Fibroblast of the conjunctiva (primary cell): ENCODE measurements around the gene ASXL2.

Experiments
- DNase-seq: peaks from one replicate; pipeline ENCODE4 v3.0.0-alpha.2; 2010; ENCODE audit warnings: low read depth

The ASXL2 gene

DNA sequence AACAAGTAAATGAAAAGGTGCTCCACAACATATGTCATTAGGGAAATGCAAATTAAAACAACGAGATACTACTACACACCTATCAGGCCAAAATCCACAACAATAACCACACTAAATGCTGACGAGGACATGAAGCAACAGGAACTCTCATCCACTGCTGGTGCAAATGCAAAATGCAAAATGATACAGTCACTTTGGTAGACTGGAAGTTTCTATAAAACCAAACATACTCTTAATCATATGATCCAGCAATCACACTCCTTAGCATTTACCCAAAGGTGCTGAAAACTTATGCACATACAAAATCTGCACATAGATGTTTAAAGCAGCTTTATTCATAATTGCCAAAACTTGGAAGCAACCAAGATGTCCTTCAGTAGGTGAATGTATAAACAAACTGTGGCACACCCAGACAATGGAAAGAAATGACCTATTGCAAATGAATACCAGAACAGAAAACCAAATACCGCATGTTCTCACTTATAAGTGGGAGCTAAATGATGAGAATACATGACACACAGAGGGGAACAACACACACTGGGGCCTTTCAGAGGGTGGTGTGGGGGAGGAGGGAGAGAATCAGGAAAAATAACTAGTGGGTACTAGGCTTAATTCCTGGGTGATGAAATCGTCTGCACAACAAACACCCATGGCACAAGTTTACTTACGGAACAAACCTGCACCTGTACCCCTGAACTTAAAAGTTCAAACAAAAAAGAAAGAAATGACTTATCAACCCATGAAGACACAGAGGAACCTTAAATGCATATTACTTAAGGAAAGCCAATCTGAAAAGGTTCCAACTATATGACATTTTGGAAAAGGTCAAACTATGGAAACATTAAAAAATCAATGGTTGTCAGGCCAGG lies 80.4 kb downstream of the ASXL2 start:
- no peak for DNase-seq

DNA sequence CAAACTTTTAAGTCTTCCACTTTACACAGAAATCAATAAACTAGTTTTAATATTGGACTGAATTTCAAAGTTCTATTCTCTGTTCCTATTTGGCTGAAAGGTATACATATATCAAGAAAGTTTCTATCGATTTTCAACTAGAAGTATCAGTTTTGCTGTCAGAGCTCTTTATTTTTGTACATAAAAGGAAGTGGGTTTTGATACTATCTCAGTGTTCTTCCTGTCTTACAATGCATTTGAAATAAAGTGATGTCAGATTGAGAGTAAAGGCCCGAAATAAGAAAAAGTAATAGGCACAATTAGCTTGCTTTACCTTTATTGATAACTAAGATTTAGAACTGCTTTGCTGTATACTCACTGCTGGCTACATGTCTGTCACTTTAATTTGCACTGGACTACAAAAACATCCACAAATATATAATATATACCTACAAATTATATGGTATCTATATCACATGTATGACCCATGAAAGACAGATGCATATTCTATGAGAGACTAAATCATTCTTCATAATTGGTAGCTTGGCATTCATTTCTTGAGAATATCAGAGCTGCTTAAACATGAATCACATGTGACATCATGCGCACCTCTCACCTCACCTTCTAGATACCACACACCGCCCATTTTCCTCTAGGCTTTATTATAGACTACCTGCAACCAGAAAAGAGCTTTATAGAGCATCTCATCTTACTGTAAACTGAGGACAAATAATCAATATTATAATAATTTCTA lies 83.6 kb downstream of the ASXL2 start:
- DNase-seq, result no peak

DNA sequence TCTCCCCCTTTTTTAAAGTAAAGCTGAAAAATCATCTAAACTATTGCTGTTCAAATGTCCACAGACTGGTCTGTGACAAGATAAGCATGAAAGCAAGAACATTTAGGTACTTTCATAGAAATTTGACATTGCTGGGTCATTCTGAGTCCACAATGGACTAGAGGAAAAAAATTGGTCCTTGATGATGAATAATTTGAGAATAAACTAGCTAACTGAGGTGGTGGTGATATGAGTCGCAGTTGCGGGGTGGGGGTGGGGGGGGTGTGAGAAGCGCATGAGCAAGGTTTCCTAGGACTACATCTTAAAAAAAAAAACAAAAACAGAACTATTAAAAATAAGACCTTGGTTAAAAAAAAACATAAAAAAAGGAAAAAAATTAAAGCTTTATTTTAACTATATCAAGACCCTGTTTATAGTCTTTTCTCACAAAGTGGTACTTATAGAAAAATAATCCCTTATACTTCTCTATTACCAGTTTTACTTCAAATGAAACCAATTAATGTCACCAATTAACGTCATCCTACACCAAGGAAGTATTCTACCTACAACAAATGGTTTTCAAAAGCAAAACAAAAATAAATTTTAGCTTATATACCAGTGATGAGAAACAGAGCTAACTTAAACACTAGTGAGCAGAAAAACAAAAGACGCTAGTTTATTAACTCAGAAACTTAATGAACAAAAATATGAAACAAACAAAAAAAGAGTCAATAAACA lies 88.1 kb downstream of the ASXL2 start:
- DNase-seq, result no peak

DNA sequence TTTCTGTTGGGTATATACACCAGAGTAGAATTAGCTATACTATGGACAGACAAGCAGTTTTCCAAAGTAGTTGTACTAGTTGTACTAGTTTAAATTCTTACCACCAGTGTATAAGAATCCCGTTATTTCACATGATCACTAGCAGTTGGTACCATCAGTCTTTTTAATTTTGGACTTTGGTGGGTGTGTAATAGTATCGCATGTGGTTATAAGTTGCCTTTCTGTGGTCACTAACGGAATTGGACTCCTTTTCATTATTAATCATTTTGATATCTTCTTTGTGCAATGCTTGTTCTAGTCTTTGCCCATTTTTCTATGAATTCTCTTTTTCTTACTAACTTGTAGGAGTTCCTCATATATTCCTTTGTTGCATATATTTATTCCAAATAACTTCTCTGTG lies 89.8 kb downstream of the ASXL2 start:
- DNase-seq, result no peak

DNA sequence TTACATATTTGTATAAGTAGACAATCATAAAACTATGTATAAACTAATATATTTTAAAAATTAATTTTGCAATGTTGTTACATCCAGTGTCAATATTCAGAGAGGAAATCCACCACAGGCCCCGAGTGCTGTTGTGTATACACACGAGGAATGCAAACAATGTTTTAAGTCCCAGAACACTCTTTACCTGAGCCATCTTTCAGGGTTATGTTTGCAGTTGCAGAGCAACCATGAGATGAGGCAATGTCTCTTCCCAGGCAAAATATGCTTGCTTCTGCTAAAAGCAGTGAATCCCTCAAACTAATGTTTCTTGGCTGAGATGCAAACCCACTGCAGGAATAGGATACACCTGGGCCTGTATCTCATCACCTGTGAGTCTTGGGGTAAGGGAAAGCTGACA lies 91.3 kb downstream of the ASXL2 start:
- DNase-seq, result no peak

DNA sequence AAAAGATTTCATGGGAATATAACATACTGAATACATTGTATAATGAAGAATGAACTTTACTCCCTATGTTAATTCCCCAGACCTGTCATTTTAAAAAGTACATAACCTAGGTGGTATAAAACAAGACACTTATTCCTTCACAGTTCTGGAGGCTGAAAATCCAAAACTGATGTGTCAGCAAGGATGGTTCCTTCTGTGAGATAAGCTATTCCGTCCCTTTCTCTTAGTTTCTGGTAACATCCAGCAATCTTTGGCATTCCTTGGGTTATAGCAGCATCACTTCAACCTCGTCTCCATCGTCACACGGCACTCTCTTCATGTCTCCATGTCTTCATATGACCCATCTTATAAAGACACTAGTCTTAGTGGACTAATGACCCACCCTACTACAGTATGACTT lies 93.9 kb downstream of the ASXL2 start:
- DNase-seq, result no peak

DNA sequence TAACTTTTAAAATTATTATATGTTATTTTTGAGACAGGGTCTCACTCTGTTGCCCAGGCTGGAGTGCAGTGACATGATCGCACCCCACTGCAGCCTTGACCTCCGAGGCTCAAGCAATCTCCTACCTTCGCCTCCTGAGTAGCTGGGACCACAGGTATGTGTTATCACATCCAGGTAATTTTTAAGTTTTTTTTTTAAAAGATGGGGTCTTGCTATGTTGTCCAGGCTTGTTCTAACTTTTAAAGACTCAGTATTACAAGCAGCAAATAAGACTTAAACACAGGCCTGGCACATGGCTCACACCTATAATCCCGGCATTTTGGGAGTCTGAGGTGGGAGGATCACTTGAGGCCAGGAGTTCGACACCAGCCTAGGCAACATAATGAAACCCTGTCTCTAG lies 101.2 kb downstream of the ASXL2 start:
- DNase-seq, result no peak

DNA sequence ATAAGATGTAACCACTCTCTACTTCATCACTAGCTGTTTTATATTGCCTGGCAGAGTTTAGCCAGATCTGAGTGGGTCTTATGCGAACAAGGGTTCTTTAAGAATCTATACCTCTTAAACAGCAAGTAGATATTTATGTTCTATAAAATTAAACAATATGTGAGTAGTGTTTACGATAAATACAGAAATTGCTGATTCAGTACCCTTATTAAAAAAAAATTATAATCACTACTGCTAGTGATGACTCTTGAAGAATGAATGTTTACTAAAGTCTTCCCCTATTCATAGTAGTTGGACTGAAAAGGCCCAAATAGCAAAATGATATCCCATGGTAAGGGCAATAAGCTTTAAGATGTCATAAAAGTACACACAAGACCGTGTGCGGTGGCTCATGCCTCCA lies 106.2 kb downstream of the ASXL2 start:
- DNase-seq, result no peak

DNA sequence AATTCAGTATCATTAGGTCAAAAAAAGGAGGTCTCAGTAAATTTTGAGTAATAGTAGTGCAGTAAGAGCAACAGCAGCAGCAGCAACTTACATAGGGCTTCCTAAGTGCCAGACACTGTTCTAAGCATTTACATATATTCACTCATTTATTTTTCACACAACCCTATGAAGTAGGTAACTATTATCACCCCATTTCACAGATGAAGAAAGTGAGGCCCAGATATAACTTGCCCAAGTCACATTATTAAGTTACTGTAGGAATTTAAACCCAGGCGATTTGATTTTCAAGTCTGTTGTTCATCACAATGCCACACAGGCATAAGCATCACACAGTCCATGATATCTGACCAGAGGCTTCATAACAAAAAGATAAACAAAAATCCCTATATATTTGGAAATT lies 114.7 kb downstream of the ASXL2 start:
- DNase-seq, result no peak

DNA sequence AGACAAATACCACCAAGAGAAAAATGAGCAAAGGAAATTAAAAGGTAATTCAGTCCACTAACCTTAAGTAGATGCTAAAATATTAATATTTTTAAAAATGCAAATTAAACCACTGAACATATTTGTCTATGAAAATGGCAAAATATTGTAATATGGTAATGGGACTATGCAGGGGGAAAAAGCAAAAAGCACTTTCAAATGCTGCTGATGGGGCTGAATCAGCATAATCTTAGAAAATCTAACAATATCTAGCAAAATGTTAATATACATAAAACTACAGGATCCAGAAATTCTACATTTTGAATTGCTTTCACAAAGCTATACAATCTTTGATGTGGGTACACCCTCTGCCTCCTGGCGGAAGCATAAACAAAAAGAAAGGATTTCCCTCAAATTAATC lies 118.0 kb downstream of the ASXL2 start:
- DNase-seq, result no peak

DNA sequence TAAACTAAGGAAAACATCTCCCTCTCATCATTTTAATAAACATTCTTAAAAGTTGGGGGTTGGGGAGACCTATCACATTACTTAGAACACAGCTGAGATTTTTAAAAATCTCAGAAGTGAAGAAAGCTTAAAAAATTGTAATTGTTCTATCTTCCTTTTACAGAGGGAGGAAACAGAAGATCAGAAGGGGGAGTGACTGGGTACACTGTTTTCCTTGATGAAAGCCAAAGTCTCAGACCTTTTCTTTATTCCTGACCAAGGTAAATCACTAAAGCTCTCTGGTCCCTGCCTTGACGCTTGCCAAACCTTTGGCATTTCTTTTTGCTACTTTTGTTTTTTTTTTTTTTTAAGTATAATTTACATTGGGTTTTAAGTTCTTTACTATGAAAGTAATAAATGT lies 119.9 kb downstream of the ASXL2 start:
- no peak for DNase-seq

DNA sequence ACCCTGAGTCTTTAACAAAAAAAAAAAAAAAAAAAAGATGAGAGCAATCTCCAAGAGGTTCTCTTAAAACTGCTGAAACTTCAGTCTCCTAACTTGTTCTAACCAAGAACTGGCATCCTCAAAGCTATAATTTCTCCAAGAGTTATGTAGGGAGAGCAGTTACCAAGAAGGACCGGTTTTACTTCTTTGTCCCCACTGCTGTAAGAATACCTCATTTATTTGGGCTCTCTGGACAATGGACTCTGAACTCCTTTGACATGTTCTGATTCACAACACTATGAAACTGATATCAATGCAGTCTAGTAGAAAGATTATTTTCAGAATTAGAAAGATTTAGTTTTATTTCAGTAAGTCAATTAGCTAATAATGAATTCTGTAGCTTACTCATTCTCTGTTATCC lies 120.4 kb downstream of the ASXL2 start:
- no peak for DNase-seq

DNA sequence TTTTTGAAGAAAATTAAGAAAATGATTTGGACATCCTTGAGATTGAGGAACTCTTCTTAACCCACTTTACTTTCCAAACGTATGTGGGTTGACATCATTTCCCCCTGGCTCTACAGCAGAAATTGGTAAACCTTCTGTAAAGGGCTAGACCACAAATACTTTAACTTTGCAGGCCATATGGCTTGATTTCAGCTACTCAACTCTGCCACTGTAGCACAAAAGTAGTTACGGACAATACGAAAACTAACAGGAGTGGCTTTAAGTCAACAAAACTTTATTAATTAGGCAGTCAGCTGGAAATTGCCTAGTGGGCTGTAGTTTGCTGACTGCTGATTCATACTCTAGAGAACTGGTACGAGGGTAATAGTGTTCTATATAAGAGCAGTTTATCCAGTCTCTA lies 121.8 kb downstream of the ASXL2 start:
- no peak for DNase-seq

DNA sequence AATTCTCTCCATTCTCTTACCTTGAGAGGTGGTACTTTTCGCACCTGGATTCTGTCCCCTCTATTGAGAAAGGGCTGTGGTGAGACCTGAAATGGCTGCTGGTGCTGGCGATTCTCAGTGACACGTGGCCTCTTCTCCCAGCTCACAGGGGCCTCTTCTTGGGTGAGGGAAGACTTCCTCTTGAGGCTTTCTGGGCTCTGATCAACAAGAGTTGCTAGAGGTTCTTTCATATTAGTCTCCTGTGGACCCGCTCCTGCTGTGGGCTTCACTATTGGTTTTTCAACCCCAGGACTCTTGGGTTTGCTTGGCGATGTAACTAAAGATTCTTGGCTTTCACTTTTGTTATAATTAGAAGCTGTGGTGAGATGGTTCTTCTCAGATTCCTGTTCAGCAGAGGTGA lies 128.6 kb downstream of the ASXL2 start:
- DNase-seq, result no peak

DNA sequence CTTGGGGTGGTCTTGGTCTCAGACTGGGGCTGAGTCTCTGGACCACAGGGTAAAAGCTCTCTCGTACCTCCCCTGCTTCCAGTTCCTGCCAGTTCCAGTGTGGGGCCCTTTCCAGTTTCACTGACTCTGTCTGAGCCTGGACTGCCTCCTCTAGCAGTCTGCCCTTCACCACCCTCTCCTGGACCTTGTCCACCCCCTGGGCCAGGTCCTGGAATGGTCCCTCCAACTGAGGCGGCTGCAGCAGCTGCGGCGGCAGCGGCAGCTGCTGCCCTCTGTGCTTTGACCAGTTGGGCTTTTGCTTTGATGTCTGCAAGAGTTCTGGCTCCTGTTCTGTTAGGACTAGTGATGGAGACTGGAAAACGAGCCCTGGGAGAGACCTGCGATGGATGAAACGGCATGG lies 134.2 kb downstream of the ASXL2 start:
- DNase-seq, result no peak

DNA sequence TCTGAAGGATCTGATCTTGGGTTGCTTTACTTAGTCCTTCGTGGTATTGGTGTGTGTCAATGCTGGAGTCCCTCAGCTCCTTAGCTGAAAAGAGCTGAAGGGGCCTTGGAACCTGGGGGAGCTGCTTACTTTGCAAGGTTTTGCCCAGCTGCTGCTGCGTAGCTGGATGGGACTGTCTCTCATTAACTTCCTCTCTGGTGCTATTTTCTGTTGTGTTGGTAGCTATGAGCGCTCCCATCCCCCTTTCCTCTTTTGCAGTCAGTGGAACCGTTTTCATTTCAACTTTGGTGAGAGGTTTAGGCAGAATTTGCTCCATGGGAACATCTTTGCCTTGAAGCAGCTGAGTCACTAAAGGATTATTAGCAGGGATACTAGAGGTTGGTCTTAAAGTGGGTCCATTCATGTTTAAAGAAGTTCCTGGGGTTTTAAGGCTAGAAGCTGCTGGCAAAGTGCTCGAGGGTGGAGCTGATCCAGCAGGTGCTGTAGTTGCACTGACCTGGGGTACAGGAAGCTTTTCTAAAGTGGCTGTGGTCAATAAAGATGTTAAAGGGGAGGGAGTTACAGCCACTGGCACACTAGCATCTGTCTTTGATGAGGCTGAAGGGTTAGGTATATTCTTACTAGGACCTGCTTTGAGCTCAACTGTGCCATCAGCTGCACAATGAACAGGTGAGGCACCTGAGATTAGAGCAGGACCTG lies 135.0 kb downstream of the ASXL2 start:
- no peak for DNase-seq

DNA sequence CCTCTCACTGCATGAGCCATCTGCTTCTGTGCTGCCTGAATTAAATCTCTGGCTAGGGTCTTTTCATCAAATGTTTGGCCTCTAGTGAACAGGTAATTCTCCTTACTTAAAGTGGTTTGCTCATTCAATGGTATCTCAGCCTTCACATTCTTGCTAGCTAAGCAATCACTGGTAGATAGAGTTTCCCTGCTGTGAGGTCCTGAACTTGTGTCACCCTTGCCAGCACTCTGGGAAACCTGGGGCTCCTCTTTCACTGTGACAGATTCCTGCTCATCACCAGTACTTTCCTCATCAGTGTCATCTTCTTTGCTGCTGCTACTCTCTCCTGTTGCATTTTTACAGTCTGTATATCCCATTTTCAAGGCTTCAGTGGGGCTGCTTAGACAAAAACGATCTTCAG lies 135.8 kb downstream of the ASXL2 start:
- no peak for DNase-seq

DNA sequence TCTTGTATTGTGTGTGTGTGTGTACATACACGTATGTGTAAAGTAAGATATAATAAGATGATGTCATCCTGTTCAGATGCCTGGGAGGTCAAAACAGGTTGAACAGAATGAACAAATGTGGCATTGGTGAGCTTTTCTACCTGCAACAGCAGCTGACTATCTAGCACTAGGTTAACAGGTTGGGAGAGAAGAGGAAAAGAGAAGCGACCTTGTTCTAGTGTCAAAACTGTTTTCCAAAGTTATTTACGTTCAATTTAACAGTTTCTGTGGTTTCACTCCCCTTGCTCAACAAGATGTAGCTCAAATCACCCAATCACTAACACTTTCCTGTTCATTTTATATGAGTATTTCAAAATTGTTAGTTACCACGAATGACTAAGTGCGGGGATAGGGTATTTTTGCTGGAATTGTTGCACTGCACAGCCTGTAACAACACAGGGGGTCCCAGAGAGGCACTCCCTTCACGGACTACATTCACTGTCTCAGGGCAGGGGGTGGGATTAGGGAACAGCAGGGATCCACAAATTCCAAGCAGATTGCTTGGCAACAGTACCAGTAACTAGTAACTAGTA lies 137.4 kb downstream of the ASXL2 start:
- peak; percentile 16 for DNase-seq

DNA sequence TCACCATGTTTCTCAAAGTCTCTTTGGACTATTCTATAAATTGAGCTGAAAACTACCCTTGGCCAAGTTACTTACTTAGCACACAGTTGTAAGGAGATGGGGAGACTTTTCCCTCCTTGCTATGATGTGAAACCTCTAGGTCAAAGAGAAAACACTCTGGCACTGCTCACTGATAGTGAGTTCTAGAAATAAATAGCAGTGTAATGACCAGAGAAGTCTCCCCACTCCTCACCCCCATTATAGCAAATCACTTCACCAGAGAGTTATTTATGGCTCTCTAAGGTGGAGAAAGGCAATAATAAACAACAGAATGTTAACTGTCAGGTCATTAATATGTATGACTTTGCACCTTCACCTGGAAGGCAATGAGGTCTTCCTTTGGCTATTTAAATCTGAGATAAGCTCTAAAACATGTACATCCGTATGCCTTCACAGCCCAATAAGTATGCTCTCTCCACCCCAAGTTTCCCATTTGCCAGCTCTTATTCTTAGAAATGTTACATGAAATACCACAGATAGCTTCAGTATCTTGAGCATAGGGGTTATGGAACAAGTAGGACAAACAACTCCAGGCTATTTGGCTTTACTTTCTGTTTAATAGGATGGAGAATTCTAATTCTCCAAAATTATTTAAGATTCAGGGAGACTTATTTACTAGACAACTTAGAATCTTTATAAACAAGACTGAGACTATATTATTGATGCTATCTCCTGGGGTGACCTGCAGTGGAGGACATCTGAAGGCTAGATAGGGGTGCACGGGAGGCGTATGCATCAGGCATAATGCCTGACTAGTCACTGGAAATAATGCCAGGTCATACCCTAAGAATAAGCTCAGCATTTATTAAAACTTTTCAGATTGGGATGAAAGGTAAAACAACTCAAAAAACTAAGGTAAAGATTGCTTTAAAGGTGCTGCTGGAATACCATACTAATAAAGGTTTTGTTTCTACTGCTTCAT lies 139.6 kb downstream of the ASXL2 start:
- DNase-seq, result no peak

DNA sequence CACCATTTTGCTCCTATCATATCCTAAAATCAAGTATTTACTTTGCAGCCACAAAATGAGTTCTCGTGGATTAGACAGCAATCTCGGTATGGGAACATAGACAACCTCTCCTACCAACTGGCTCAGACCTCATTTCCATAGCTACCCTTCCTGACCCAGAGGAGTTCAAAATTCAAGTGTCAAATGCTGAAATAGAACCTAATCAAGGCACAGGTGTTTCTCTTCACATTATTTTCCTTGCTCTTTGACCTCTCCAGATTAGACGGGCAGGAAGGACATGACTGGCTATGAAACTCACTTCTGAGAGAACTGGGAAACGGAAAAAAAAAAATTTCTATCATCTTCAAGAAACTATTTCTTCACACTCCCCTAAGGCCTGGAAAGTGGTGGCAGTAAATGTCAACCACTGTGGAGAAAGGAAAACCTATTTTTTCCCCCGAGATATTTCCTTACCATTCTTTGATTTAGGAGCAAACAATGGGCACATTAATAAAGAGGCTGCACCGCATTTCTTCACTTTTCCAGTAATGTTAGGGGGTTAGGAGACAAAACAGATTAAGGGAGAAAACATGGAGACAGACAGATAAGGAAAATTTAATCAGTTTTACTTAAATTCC lies 141.3 kb downstream of the ASXL2 start:
- DNase-seq, result no peak
